Measurements from ENCODE around the gene TIMELESS. TPM values are rescaled to one million over a fixed set of nuclear protein-coding genes. Genes with fewer than 3 reads are reported as not detected.

The TIMELESS gene
- 3.0 and 3.4 TPM in 2 replicates for total RNA-seq

GRCh38 chr12:56448860-56449621, at the start of gene TIMELESS:
Gene TIMELESS (minus strand): TSS chr12:56449426. CDS start chr12:56434170, 15,256 bp downstream.

GRCh38 chr12:56488041-56488955, 39.1 kb upstream of the TIMELESS start, which contains the start of gene GLS2:
Gene GLS2 (minus strand): TSS chr12:56488161. CDS start chr12:56488118, 43 bp downstream.

GRCh38 chr12:56468216-56469006, 19.2 kb upstream of the TIMELESS start, which contains the start of gene SPRYD4:
Gene SPRYD4 (plus strand): TSS chr12:56468578. CDS start chr12:56468592, 14 bp downstream.

GRCh38 chr12:56454557-56454956, 5.3 kb upstream of the TIMELESS start, which contains the start of gene MIP:
Gene MIP (minus strand): TSS chr12:56454657. CDS start chr12:56454613, 44 bp downstream.

Other genes starting within 250 kb of the TIMELESS start
- 117 and 128 TPM in 2 replicates for gene RNF41, start 227.5 kb downstream of the TIMELESS start, total RNA-seq
- 21.7 and 34.5 TPM in 2 replicates for gene NABP2, start 225.1 kb downstream of the TIMELESS start, total RNA-seq
- gene SLC39A5, start 219.4 kb downstream of the TIMELESS start, total RNA-seq = not detected in 2 replicates
- 15.3 and 20.7 TPM in 2 replicates for gene ANKRD52, start 191.0 kb downstream of the TIMELESS start, total RNA-seq
- gene COQ10A, start 182.5 kb downstream of the TIMELESS start, total RNA-seq = 5.5 and 8.2 TPM in 2 replicates
- gene CS, start 149.1 kb downstream of the TIMELESS start, total RNA-seq = 113 and 157 TPM in 2 replicates
- 67.6 and 106 TPM in 2 replicates for gene CNPY2, start 133.4 kb downstream of the TIMELESS start, total RNA-seq
- 10.1 and 14.7 TPM in 2 replicates for gene PAN2, start 115.4 kb downstream of the TIMELESS start, total RNA-seq
- 16.6 TPM in 1 of 2 replicates, not detected in the other for gene IL23A, start 110.5 kb downstream of the TIMELESS start, total RNA-seq
- gene STAT2, start 89.3 kb downstream of the TIMELESS start, total RNA-seq = 45.6 and 88.7 TPM in 2 replicates
- not detected in 2 replicates for gene APOF, start 86.6 kb downstream of the TIMELESS start, total RNA-seq
- gene MIP, start 5.2 kb upstream of the TIMELESS start, total RNA-seq = not detected in 2 replicates
- 0.96 and 1.1 TPM in 2 replicates for gene SPRYD4, start 19.2 kb upstream of the TIMELESS start, total RNA-seq
- gene GLS2, start 38.7 kb upstream of the TIMELESS start, total RNA-seq = 3.1 and 11.3 TPM in 2 replicates
- gene RBMS2, start 72.4 kb upstream of the TIMELESS start, total RNA-seq = 16.0 and 17.6 TPM in 2 replicates
- gene BAZ2A, start 180.9 kb upstream of the TIMELESS start, total RNA-seq = 17.8 and 18.5 TPM in 2 replicates
- 477 and 535 TPM in 2 replicates for gene ATP5F1B, start 196.6 kb upstream of the TIMELESS start, total RNA-seq
- 66.7 and 85.9 TPM in 2 replicates for gene PTGES3, start 238.9 kb upstream of the TIMELESS start, total RNA-seq